Brain microvascular endothelial cell (primary cell): Measurements from ENCODE around the gene NOSTRIN.

ENCODE experiments used
- DNase-seq: peaks from one replicate; pipeline ENCODE4 v3.0.0-alpha.2; 2020
- H3K27ac ChIP-seq: fragments of 250-450 bp; sonication (Bioruptor Pico); 2 replicates; pipeline ENCODE4 v1.5.1; 2020; ENCODE audit warnings: mild to moderate bottlenecking, moderate library complexity
- H3K27me3 ChIP-seq: fragments of 250-450 bp; sonication (Bioruptor Pico); replicated peaks from 2 replicates; pipeline ENCODE4 v1.5.1; 2020; ENCODE audit warnings: mild to moderate bottlenecking
- H3K36me3 ChIP-seq: fragments of 250-450 bp; sonication (Bioruptor Pico); replicated peaks from 2 replicates; pipeline ENCODE4 v1.5.1; 2020; ENCODE audit warnings: mild to moderate bottlenecking
- H3K4me3 ChIP-seq: 2 replicates; pipeline ENCODE4 v1.5.1; 2011; ENCODE audit warnings: low read depth, mild to moderate bottlenecking, control low read depth, low read length, moderate library complexity
- in situ Hi-C: cut with HindIII; loops from 2 replicates; pipeline ENCODE4 v1.10.0; 2017; ENCODE audit warnings: low sequenced_read_pairs, low pct_ligation_motif_present
- TF ChIP-seq, protein P1 (sequence below): IDR thresholded peaks from 2 replicates; pipeline ENCODE4 v1.5.1; 2011; ENCODE audit warnings: low read depth, mild to moderate bottlenecking, moderate library complexity, low read length, control low read depth, inconsistent platforms; ENCODE audit errors: missing control alignments

NOSTRIN gene

DNA sequence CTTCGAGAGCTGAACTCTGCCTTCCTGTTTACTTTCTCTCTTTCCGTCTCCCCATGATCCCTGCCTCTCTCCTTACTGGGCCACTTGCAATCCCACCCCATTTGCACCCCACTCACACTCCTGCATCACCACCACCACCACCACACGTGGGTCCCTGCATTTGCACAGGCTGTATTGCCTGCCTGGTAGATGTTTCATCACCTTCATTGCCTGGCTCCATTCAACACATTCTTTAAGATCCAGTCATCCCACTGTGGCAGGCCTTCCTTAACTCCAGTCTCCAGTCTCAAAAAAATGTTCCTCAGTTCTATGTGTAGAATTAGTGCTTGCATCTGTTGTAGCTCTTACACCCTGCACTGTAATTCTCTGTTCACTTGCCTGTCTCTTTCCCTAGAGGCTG is 13.9 kb downstream of the NOSTRIN start:
- DNase-seq: peak; percentile 76
- Histone ChIP-seq H3K27ac (no peak overlapping the region), H3K4me3 (no peak overlapping the region), H3K27me3 (no peaks in the 10 kb centered on the region), H3K36me3 (no peaks in the 10 kb centered on the region)
- TF ChIP-seq, protein P1, sequence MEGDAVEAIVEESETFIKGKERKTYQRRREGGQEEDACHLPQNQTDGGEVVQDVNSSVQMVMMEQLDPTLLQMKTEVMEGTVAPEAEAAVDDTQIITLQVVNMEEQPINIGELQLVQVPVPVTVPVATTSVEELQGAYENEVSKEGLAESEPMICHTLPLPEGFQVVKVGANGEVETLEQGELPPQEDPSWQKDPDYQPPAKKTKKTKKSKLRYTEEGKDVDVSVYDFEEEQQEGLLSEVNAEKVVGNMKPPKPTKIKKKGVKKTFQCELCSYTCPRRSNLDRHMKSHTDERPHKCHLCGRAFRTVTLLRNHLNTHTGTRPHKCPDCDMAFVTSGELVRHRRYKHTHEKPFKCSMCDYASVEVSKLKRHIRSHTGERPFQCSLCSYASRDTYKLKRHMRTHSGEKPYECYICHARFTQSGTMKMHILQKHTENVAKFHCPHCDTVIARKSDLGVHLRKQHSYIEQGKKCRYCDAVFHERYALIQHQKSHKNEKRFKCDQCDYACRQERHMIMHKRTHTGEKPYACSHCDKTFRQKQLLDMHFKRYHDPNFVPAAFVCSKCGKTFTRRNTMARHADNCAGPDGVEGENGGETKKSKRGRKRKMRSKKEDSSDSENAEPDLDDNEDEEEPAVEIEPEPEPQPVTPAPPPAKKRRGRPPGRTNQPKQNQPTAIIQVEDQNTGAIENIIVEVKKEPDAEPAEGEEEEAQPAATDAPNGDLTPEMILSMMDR: no peak
- in situ Hi-C loops: no loop called here

DNA sequence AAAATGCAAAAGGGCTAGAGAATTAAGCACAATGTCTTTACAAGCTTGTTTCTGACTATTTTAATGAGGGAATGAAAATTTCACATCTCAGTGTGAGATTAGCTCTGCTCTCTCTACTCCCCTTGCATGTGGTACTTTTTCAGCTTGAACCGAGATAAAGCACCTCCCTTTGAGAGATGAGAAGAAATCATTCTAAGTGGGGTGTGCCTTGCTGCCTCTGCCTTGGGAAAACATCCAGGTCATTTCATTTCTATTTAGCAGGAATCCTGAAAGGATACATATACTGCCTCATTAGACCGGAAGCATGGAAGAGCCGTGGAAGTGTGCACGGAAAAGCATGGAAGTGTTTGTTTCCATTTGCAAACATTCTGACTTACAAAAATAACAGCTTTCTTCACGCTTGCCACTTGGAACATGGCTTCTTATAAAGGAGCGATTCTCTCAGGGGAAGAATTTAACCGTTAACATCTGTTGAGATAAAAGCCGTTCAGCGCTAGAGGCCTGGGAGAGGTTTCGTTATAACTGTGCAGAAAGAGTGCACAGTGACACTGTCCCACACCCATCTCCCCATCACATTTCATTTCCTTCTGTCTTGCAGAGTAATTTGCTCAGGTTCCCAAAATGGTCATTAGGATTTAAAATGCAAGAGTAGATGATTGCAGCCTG is 16.7 kb downstream of the NOSTRIN start:
- Histone ChIP-seq H3K27ac (no peak overlapping the region), H3K4me3 (peak overlapping the region; percentile 27), H3K36me3 (no peaks in the 10 kb centered on the region), H3K27me3 (no peaks in the 10 kb centered on the region)
- in situ Hi-C loops: no loop called here
- TF ChIP-seq, protein P1: no peak
- no peak for DNase-seq

- TF ChIP-seq, protein P1: no peak
- DNase-seq: no peak
- no peaks in the 10 kb centered on the region for H3K36me3 ChIP-seq
- in situ Hi-C loops: no loop called here
- no peaks in the 10 kb centered on the region for H3K27me3 ChIP-seq
- H3K4me3 ChIP-seq: no peak overlapping the region
- no peak overlapping the region for H3K27ac ChIP-seq
Observed at GRCh38 chr2:168819829-168820489, 17.5 kb downstream of the NOSTRIN start.

DNA sequence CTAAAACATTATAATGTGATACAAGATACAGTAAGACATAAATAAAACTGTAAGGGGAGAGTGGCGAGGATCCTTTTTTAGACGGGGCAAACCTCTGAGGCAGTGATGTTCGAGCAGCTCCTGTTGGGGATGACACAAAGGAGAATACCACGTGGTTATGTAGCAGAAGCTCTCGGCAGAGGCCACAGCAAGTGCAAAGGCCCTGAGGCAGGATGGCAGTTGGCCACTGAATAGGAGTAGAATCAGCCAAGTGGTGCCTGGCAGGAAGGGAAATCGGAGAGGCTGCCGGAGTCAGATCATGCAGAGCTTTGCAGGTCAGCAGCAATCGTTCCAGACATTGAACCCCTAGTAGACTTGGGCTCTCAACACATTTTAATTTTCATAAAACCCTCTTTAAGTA is 19.1 kb downstream of the NOSTRIN start:
- no peak overlapping the region for H3K4me3 ChIP-seq
- no peak for DNase-seq
- no peaks in the 10 kb centered on the region for H3K36me3 ChIP-seq
- in situ Hi-C loops: no loop called here
- TF ChIP-seq, protein P1: no peak
- H3K27me3 ChIP-seq: no peaks in the 10 kb centered on the region
- no peak overlapping the region for H3K27ac ChIP-seq

GRCh38 chr2:168821992-168822391 is 19.6 kb downstream of the NOSTRIN start:
- in situ Hi-C loops: no loop called here
- no peak for DNase-seq
- H3K27me3 ChIP-seq: no peaks in the 10 kb centered on the region

More at GRCh38 chr2:168821992-168822391, 19.6 kb downstream of the NOSTRIN start:
- TF ChIP-seq, protein P1: no peak
- Histone ChIP-seq H3K27ac (no peak overlapping the region), H3K36me3 (no peaks in the 10 kb centered on the region), H3K4me3 (no peak overlapping the region)
